ENCODE measurements around the gene RAB11A. TPM values are rescaled to one million over a fixed set of nuclear protein-coding genes. Genes with fewer than 3 reads are reported as not detected.

RAB11A gene
- total RNA-seq, 1 donor from 2014 or later, result 98.2 TPM

DNA sequence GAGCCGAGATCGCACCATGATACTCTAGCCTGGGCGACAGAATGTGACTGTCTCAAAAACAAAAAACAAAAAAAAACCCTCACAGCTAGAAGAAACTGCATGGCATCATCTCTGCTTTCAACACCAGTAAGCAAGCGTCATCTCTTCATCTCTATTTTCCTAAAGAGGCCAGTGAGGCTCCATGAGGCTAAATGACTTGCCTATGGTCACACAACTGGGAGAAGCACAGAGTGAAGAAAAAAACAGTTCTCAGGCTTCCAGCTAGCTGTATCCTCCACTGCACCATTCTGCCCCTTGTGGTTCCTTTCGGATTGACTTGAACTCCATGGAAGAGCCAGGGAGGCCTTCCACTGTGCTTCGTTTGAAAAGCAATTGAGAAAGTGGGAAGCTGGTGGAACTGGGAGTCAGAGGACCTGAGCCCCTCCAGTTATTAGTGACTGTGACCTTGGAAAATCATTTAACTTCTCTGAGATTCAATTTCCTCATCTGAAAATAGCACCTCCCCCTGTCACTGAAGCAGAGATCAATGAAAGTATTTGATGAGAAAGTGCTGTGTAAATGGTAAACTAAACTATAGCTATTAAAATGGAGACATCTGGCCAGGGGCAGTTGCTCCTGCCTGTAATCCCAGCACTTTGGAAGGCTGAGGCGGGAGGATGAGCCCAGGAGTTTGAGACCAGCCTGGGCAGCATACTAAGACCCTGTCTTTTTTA is 45.1 kb upstream of the RAB11A start:
- intact Hi-C loops (cut with micrococcal nuclease), result no loop called here
- ATAC-seq (ENCODE audit: low read depth) (peak; percentile 37), DNase-seq (no peak)
- ChIA-PET POLR2A (interaction anchor here (0.5 to 11.6 kb wide), 5 partner anchors 30 to 101 kb away, joined by 3 to 201 read pairs (median 3); partner anchors contain the start of gene DENND4A), CTCF (interaction anchor here (0.7 to 1.7 kb wide), 7 partner anchors 8 to 106 kb away, joined by 3 to 5 read pairs (median 3); no protein-coding TSS in a partner anchor)
- H3K9me3 Mint-ChIP-seq, result no peaks in the 10 kb centered on the region
- TF ChIP-seq, protein P1, sequence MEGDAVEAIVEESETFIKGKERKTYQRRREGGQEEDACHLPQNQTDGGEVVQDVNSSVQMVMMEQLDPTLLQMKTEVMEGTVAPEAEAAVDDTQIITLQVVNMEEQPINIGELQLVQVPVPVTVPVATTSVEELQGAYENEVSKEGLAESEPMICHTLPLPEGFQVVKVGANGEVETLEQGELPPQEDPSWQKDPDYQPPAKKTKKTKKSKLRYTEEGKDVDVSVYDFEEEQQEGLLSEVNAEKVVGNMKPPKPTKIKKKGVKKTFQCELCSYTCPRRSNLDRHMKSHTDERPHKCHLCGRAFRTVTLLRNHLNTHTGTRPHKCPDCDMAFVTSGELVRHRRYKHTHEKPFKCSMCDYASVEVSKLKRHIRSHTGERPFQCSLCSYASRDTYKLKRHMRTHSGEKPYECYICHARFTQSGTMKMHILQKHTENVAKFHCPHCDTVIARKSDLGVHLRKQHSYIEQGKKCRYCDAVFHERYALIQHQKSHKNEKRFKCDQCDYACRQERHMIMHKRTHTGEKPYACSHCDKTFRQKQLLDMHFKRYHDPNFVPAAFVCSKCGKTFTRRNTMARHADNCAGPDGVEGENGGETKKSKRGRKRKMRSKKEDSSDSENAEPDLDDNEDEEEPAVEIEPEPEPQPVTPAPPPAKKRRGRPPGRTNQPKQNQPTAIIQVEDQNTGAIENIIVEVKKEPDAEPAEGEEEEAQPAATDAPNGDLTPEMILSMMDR (IDR thresholded peaks at IDR 0.05), result no peak
- no peaks in the 10 kb centered on the region for H3K27me3 Mint-ChIP-seq
- H3K4me1 Mint-ChIP-seq, result peaks cover 68% of the 10 kb centered on the region
- H3K36me3 Mint-ChIP-seq (ENCODE audit: low read depth), result no peaks in the 10 kb centered on the region
- no peak overlapping the region for H3K4me3 Mint-ChIP-seq
- H3K27ac Mint-ChIP-seq, result peak overlapping the region; percentile 51

DNA sequence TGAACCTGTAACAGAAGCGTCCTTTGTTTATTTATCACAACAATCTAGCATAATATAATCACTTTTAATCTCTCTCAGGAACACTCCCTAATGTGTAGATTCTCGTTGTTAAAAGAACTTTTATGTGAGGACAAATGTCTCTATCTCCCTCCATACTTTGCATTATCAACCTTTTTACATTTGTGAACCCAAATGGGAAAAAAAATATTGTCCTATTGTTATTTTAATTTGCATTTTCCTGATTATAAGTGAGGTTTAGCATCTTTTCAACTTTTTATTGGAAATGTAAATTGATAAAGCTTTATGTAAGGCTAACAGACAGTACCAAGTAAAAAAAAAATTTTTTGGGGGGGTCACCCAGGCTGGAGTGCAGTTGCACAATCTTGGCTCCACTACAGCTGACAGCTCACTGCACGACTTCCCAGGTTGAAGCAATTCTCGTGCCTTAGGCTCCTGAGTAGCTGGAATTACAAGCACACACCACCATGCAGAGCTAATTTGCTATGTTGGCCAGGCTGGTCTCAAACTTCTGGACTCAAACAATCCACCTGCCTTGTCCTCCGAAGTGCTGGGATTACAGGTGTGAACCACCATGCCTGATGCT is 44.2 kb upstream of the RAB11A start:
- ATAC-seq (ENCODE audit: low read depth) (no peak), DNase-seq (no peak)
- Mint-ChIP-seq H3K27ac (no peak overlapping the region), H3K27me3 (no peaks in the 10 kb centered on the region), H3K4me3 (no peak overlapping the region), H3K9me3 (no peaks in the 10 kb centered on the region), H3K4me1 (peaks cover 64% of the 10 kb centered on the region), H3K36me3 (ENCODE audit: low read depth) (no peaks in the 10 kb centered on the region)
- TF ChIP-seq, protein P1 (IDR thresholded peaks at IDR 0.05), result no peak
- ChIA-PET CTCF (interaction anchor here (1.0 to 1.5 kb wide), 3 partner anchors 9 to 39 kb away, joined by 3 to 4 read pairs (median 3); no protein-coding TSS in a partner anchor), POLR2A (interaction anchor here (0.5 to 11.6 kb wide), 2 partner anchors 31 to 50 kb away, joined by 3 to 201 read pairs; partner anchors contain the start of gene DENND4A)
- intact Hi-C loops (cut with micrococcal nuclease), result loop anchor here (5.0 kb wide), 1 partner anchor 68 kb away; no protein-coding TSS in a partner anchor

GRCh38 chr15:65827065-65827464 is 42.2 kb upstream of the RAB11A start:
- ChIA-PET POLR2A (interaction anchor here (0.7 to 2.2 kb wide), 6 partner anchors 9 to 122 kb away, joined by 3 to 13 read pairs (median 3); partner anchors contain the start of gene DENND4A), CTCF (interaction anchor here (1.4 to 1.6 kb wide), 3 partner anchors 9 to 37 kb away, joined by 4 to 6 read pairs (median 5); no protein-coding TSS in a partner anchor)
- H3K27ac Mint-ChIP-seq, result peak overlapping the region; percentile 80
- no peaks in the 10 kb centered on the region for H3K9me3 Mint-ChIP-seq
- intact Hi-C loops (cut with micrococcal nuclease), result loop anchor here (5.0 kb wide), 1 partner anchor 70 kb away; no protein-coding TSS in a partner anchor
- no peaks in the 10 kb centered on the region for H3K27me3 Mint-ChIP-seq
- ATAC-seq (ENCODE audit: low read depth) (peak; percentile 56), DNase-seq (no peak)
- H3K4me3 Mint-ChIP-seq, result peak overlapping the region; percentile 64
- no peaks in the 10 kb centered on the region for H3K36me3 Mint-ChIP-seq (ENCODE audit: low read depth)
- peaks cover 50% of the 10 kb centered on the region for H3K4me1 Mint-ChIP-seq
- TF ChIP-seq, protein P1 (IDR thresholded peaks at IDR 0.05), result no peak

- ATAC-seq (ENCODE audit: low read depth), result no peak
- TF ChIP-seq, protein P1 (IDR thresholded peaks at IDR 0.05), result no peak
- Mint-ChIP-seq H3K9me3 (no peaks in the 10 kb centered on the region), H3K27me3 (no peaks in the 10 kb centered on the region), H3K36me3 (ENCODE audit: low read depth) (no peaks in the 10 kb centered on the region), H3K4me1 (peaks cover 52% of the 10 kb centered on the region), H3K27ac (peak overlapping the region; percentile 69), H3K4me3 (no peak overlapping the region)
- POLR2A ChIA-PET, result interaction anchor here (1.0 to 1.2 kb wide), 2 partner anchors 10 to 37 kb away, joined by 3 to 12 read pairs; partner anchors contain the start of gene DENND4A
- intact Hi-C loops (cut with micrococcal nuclease), result loop anchor here (1.0 to 5.0 kb wide), 3 partner anchors 9 to 71 kb away; partner anchors contain the start of gene DENND4A
- no peak for DNase-seq
- CTCF ChIA-PET, result interaction anchor here (0.6 to 1.3 kb wide), 10 partner anchors 11 to 85 kb away, joined by 3 to 7 read pairs (median 4); partner anchors contain the start of gene DENND4A
Measured at GRCh38 chr15:65828585-65828984, 40.7 kb upstream of the RAB11A start.
